HepG2 (cell line): ENCODE measurements around the gene KLHL17. TPM values are rescaled to one million over a fixed set of nuclear protein-coding genes. Genes with fewer than 3 reads are reported as not detected.

Experiments used
- CENPBD1 ChIP-seq: sonication (generic); formaldehyde crosslinking; IDR thresholded peaks from 2 replicates; pipeline ENCODE4 v1.8.0; 2022; ENCODE audit warnings: missing genetic modification reagents, low read depth, mild to moderate bottlenecking, borderline replicate concordance
- CENPX ChIP-seq: sonication (generic); formaldehyde crosslinking; IDR thresholded peaks from 2 replicates; pipeline ENCODE4 v1.9.0; 2021; ENCODE audit warnings: mild to moderate bottlenecking, missing genetic modification reagents, moderate library complexity
- E2F1 ChIP-seq: sonication (generic); formaldehyde crosslinking; IDR thresholded peaks from 2 replicates; pipeline ENCODE4 v1.5.0; 2020; ENCODE audit warnings: missing genetic modification reagents
- GPN1 ChIP-seq: sonication (generic); formaldehyde crosslinking; IDR thresholded peaks from 2 replicates; pipeline ENCODE4 v1.5.1; 2020; ENCODE audit warnings: missing genetic modification reagents, borderline replicate concordance
- HMG20A ChIP-seq: IDR thresholded peaks from 2 replicates; pipeline ENCODE4 v1.6.1; 2016; ENCODE audit warnings: borderline replicate concordance
- HNF4G ChIP-seq, 2 experiments: sonication (generic) in 1 of 2; formaldehyde crosslinking in 1 of 2; IDR thresholded peaks; 2 replicates each; pipeline versions ENCODE4 v1.4.0 to v1.6.1; 2011 to 2020; ENCODE audit warnings: borderline replicate concordance in 2 of 2, low read depth in 2 of 2, mild to moderate bottlenecking in 2 of 2, low read length in 1 of 2, missing genetic modification reagents in 1 of 2, moderate library complexity in 1 of 2
- MXD3 ChIP-seq: IDR thresholded peaks from 2 replicates; pipeline ENCODE4 v1.6.1; 2016; ENCODE audit warnings: mild to moderate bottlenecking, missing biosample characterization, missing genetic modification reagents
- SMARCE1 ChIP-seq: fragments of 450-650 bp; IDR thresholded peaks from 2 replicates; pipeline ENCODE4 v1.6.1; 2017; ENCODE audit warnings: borderline replicate concordance
- SMYD3 ChIP-seq: sonication (generic); formaldehyde crosslinking; IDR thresholded peaks from 2 replicates; pipeline ENCODE4 v1.8.1; 2023; ENCODE audit warnings: mild to moderate bottlenecking, missing genetic modification reagents
- SRSF9 ChIP-seq: fragments of 200-400 bp; formaldehyde crosslinking; IDR thresholded peaks from 2 replicates; pipeline ENCODE4 v1.6.1; 2018; ENCODE audit warnings: borderline replicate concordance, mild to moderate bottlenecking, low read depth, low read length; ENCODE audit not compliant: insufficient read depth, poor library complexity, severe bottlenecking
- ZFP1 ChIP-seq: IDR thresholded peaks from 2 replicates; pipeline ENCODE4 v1.6.1; 2016
- ZNF318 ChIP-seq: sonication (generic); formaldehyde crosslinking; IDR thresholded peaks from 2 replicates; pipeline ENCODE4 v1.4.0; 2020; ENCODE audit warnings: mild to moderate bottlenecking, missing genetic modification reagents
- ZNF354B ChIP-seq: sonication (generic); formaldehyde crosslinking; IDR thresholded peaks from 2 replicates; pipeline ENCODE4 v1.8.0; 2022; ENCODE audit warnings: mild to moderate bottlenecking, missing genetic modification reagents
- ZXDC ChIP-seq: sonication (generic); formaldehyde crosslinking; IDR thresholded peaks from 2 replicates; pipeline ENCODE4 v1.5.0; 2020; ENCODE audit warnings: mild to moderate bottlenecking, missing genetic modification reagents
- polyA plus RNA-seq, 8 experiments: library from polyadenylated mRNA; depleted of rRNA in 3 of 8; stranded (reverse) in 7 of 8; unstranded in 1 of 8; fragments of >200 nt; fragmentation: Illumina TruSeq in 4 of 8; extraction: Trizol in 4 of 8; gene quantifications; 2 replicates each; pipeline versions ENCODE4 v1.2.1 to v1.2.3, GENCODE V29; 2011 to 2016; ENCODE audit warnings: low read depth in 4 of 8, missing spikeins in 1 of 8, mixed read lengths in 1 of 8; ENCODE audit not compliant: insufficient read depth in 1 of 8
- total RNA-seq, 5 experiments: library from RNA; depleted of rRNA; stranded (reverse); fragments of >200 nt; fragmentation: Illumina TruSeq; extraction: Trizol; gene quantifications; 2 replicates each; pipeline ENCODE4 v1.2.3, GENCODE V29; 2016; ENCODE audit warnings: low read depth in 1 of 5

The KLHL17 gene
- total and polyA plus RNA-seq, 2 of the 13 experiments (the other 11 are each of a cell fraction or from before 2014, with no cell fraction given): 9.3 to 24.7 TPM

GRCh38 chr1:1004780-1005697 lies 44.7 kb downstream of the KLHL17 start (continued):
- TF ChIP-seq SRSF9: no peak
- TF ChIP-seq MXD3 (CRISPR knock-in tag): no peak
- no peak for TF ChIP-seq GPN1 (CRISPR knock-in tag)
- no peak for TF ChIP-seq CENPX (CRISPR knock-in tag)
- TF ChIP-seq HNF4G (IDR thresholded peaks at IDR 0.05; ENCODE audit: borderline replicate concordance, low read depth, low read length): no peak
- peak; percentile 25; the same call in 1 of the 2 replicates for TF ChIP-seq HNF4G (CRISPR knock-in tag; IDR thresholded peaks at IDR 0.05; ENCODE audit: borderline replicate concordance, low read depth)
- no peak for TF ChIP-seq ZFP1 (CRISPR knock-in tag)
- peak; percentile 17; the same call in 1 of the 2 replicates for TF ChIP-seq HMG20A (CRISPR knock-in tag)
- TF ChIP-seq SMYD3 (CRISPR knock-in tag): no peak
- TF ChIP-seq ZNF354B (CRISPR knock-in tag): no peak
- TF ChIP-seq SMARCE1: no peak
- TF ChIP-seq ZXDC (CRISPR knock-in tag): peak; percentile 41; the same call in 1 of the 2 replicates
- TF ChIP-seq CENPBD1 (CRISPR knock-in tag): no peak
- no peak for TF ChIP-seq E2F1 (CRISPR knock-in tag)
- TF ChIP-seq ZNF318: no peak; the same call in 1 of the 2 replicates
